Type B pancreatic cell (in vitro differentiated cells): Measurements from ENCODE around the gene CA5A. TPM values are rescaled to one million over a fixed set of nuclear protein-coding genes. Genes with fewer than 3 reads are reported as not detected.

Experiments
- DNase-seq: peaks from one replicate; pipeline ENCODE4 v3.0.0; 2021; ENCODE audit warnings: mixed read lengths; ENCODE audit not compliant: unreplicated experiment; ENCODE audit errors: extremely low spot score
- H3K27ac Mint-ChIP-seq: 2 replicates; pipeline ENCODE4 v1.8.0; 2021; ENCODE audit warnings: mild to moderate bottlenecking, mixed read lengths
- H3K27me3 Mint-ChIP-seq: 2 replicates; pipeline ENCODE4 v1.8.0; 2021; ENCODE audit warnings: mixed read lengths
- H3K36me3 Mint-ChIP-seq: 2 replicates; pipeline ENCODE4 v1.8.0; 2021; ENCODE audit warnings: mixed read lengths
- H3K4me1 Mint-ChIP-seq: one replicate; pipeline ENCODE4 v1.8.0; 2021; ENCODE audit warnings: mixed read lengths; ENCODE audit not compliant: unreplicated experiment
- H3K4me3 Mint-ChIP-seq: 2 replicates; pipeline ENCODE4 v1.8.0; 2021; ENCODE audit warnings: mild to moderate bottlenecking, mixed read lengths
- H3K9me3 Mint-ChIP-seq: 2 replicates; pipeline ENCODE4 v1.8.0; 2021; ENCODE audit warnings: mixed read lengths
- CTCF ChIP-seq: fragments of 200-600 bp; sonication (generic); conservative IDR thresholded peaks from 2 replicates; pipeline ENCODE4 v1.5.0; 2021; ENCODE audit warnings: antibody characterized with exemption, mild to moderate bottlenecking
- total RNA-seq: library from RNA; stranded (reverse); gene quantifications from 2 replicates; pipeline ENCODE4 v1.2.1, GENCODE V29; 2021; ENCODE audit warnings: low replicate concordance

The CA5A gene
- total RNA-seq, 1 donor from 2014 or later: 0.70 TPM

- Mint-ChIP-seq H3K9me3 (no peaks in the 10 kb centered on the region), H3K4me3 (peak overlapping the region; percentile 47), H3K27me3 (no peaks in the 10 kb centered on the region), H3K27ac (peak overlapping the region; percentile 87), H3K36me3 (no peaks in the 10 kb centered on the region), H3K4me1 (peaks cover 29% of the 10 kb centered on the region)
- TF ChIP-seq CTCF: no peak
- no peak for DNase-seq
These were observed 85.2 kb downstream of the CA5A start for GRCh38 chr16:87851141-87851587.

- Mint-ChIP-seq H3K4me1 (peaks cover 29% of the 10 kb centered on the region), H3K36me3 (no peaks in the 10 kb centered on the region), H3K27ac (peak overlapping the region; percentile 87), H3K27me3 (no peaks in the 10 kb centered on the region), H3K9me3 (no peaks in the 10 kb centered on the region), H3K4me3 (peak overlapping the region; percentile 47)
- DNase-seq: no peak
- TF ChIP-seq CTCF: peak; percentile 98
These were observed 86.0 kb downstream of the CA5A start for GRCh38 chr16:87850009-87851006.

- no peaks in the 10 kb centered on the region for H3K36me3 Mint-ChIP-seq
- no peaks in the 10 kb centered on the region for H3K9me3 Mint-ChIP-seq
- peaks cover 29% of the 10 kb centered on the region for H3K4me1 Mint-ChIP-seq
- DNase-seq: no peak
- no peak for TF ChIP-seq CTCF
- no peaks in the 10 kb centered on the region for H3K27me3 Mint-ChIP-seq
- no peak overlapping the region for H3K4me3 Mint-ChIP-seq
- H3K27ac Mint-ChIP-seq: peak overlapping the region; percentile 18
These were observed 86.8 kb downstream of the CA5A start for GRCh38 chr16:87849419-87850008.

GRCh38 chr16:87848676-87849345, 87.5 kb downstream of the CA5A start:
- DNase-seq: no peak
- no peak for TF ChIP-seq CTCF
- Mint-ChIP-seq H3K9me3 (no peaks in the 10 kb centered on the region), H3K36me3 (no peaks in the 10 kb centered on the region), H3K4me1 (peaks cover 25% of the 10 kb centered on the region), H3K27me3 (no peaks in the 10 kb centered on the region), H3K27ac (no peak overlapping the region), H3K4me3 (no peak overlapping the region)

GRCh38 chr16:87847785-87848675, 88.3 kb downstream of the CA5A start:
- Mint-ChIP-seq H3K27ac (peak overlapping the region; percentile 28), H3K36me3 (no peaks in the 10 kb centered on the region)

More at GRCh38 chr16:87847785-87848675, 88.3 kb downstream of the CA5A start:
- H3K9me3 Mint-ChIP-seq: no peaks in the 10 kb centered on the region
- TF ChIP-seq CTCF: peak; percentile 29
- no peak overlapping the region for H3K4me3 Mint-ChIP-seq
- DNase-seq: no peak
- H3K27me3 Mint-ChIP-seq: no peaks in the 10 kb centered on the region
- H3K4me1 Mint-ChIP-seq: peaks cover 24% of the 10 kb centered on the region
